ENCODE data around the gene ATP1B2. TPM values are rescaled to one million over a fixed set of nuclear protein-coding genes. Genes with fewer than 3 reads are reported as not detected.

ATP1B2 gene
- total and polyA plus RNA-seq, 9 of the 15 experiments (the other 6 are each of a cell fraction or from before 2014, with no cell fraction given), result 0.23 to 6.0 (median 0.99) TPM

- BruUV-seq (replicated peaks), result TSS peak; percentile 70
- intact Hi-C loops (cut with micrococcal nuclease) (loop anchor here (1.0 to 5.0 kb wide), 3 partner anchors 29 to 101 kb away; partner anchors contain the start of gene DNAH2), in situ Hi-C loops (cut with MboI) (loop anchor here (5.0 kb wide), 1 partner anchor 56 kb away; the partner anchor contains the start of gene SHBG)
- Histone ChIP-seq H3K27me3 (ENCODE audit: control insufficient read depth in 2 of 2, insufficient read depth in 2 of 2, low read length in 2 of 2) (no peaks in the 10 kb centered on the region), H3K4me1 (replicated peaks in 1 of 2; ENCODE audit: control insufficient read depth in 2 of 2, insufficient read depth in 2 of 2, low read length in 2 of 2) (peaks cover 6 to 21% of the 10 kb centered on the region in 2 experiments; a peak in 3 of 5 replicates), H3K9ac (ENCODE audit: insufficient read depth in 1 of 2, low read depth in 2 of 2, low read length in 2 of 2) (peak within 1 kb of the TSS; percentile 95 to 96), H3K9me3 (replicated peaks; ENCODE audit: control insufficient read depth, insufficient read depth, low read depth, low read length) (no peaks in the 10 kb centered on the region), H3K36me3 (ENCODE audit: control insufficient read depth, insufficient read depth, low read length) (peaks cover 26% of the 10 kb centered on the region), H2AFZ (ENCODE audit: low read depth, low read length) (peak within 1 kb of the TSS; percentile 92), H3K4me3 (peak within 1 kb of the TSS; percentile 78), H3K27ac (ENCODE audit: extremely low read depth, low read depth, low read length) (peak within 1 kb of the TSS; percentile 99), H4K20me1 (replicated peaks; ENCODE audit: control insufficient read depth, insufficient read depth, low read length) (no peaks in the 10 kb centered on the region), H3K79me2 (ENCODE audit: control insufficient read depth, insufficient read depth, low read length) (peaks cover 59% of the 10 kb centered on the region), H3K4me2 (ENCODE audit: insufficient read depth, low read length) (peak within 1 kb of the TSS; percentile 99), H3K9me1 (ENCODE audit: control insufficient read depth, insufficient read depth, low read length) (no peaks in the 10 kb centered on the region)
- ChIA-PET CTCF (ENCODE audit: low intra/inter-chr PET ratio) (interaction anchor here (1.1 to 2.7 kb wide), 4 partner anchors 54 to 126 kb away, joined by 3 to 18 read pairs (median 4); partner anchors contain the start of gene SENP3), POLR2A (interaction anchor here (0.6 to 7.3 kb wide), 30 partner anchors 11 to 652 kb away, joined by 3 to 67 read pairs (median 7); partner anchors contain the start of genes ATP1B2, EFNB3, FXR2 and MPDU1)
- FAIRE-seq (peak; percentile 91), DNase-seq (ENCODE audit: extremely low read depth in 1 of 4, low spot score in 3 of 4) (peak; percentile 80 to 97 (median 86)), ATAC-seq (peak; percentile 89)
- WGBS (ENCODE audit: insufficient coverage, low coverage, missing lambda C conversion rate), result 0% methylated on average over 38 of the region's 51 CpGs
- TF ChIP-seq HIVEP1 (CRISPR knock-in tag; IDR thresholded peaks at IDR 0.05), result no peak
- TF ChIP-seq SFPQ (IDR thresholded peaks at IDR 0.05; ENCODE audit: low read depth, low read length), result no peak
- TF ChIP-seq EWSR1 (IDR thresholded peaks at IDR 0.05; ENCODE audit: borderline replicate concordance, low read depth, partially characterized antibody), result no peak
- TF ChIP-seq BCLAF1 (IDR thresholded peaks at IDR 0.05; ENCODE audit: borderline replicate concordance in 1 of 2, control insufficient read depth in 1 of 2, low read depth in 2 of 2, low read length in 1 of 2), result no peak
- no peak for TF ChIP-seq THAP7 (CRISPR knock-in tag; IDR thresholded peaks at IDR 0.05)
- TF ChIP-seq CUX1 (CRISPR knock-in tag; IDR thresholded peaks at IDR 0.05), result no peak
Observed at GRCh38 chr17:7687908-7688807, 37.4 kb downstream of the ATP1B2 start, which contains the start of gene WRAP53. Gene WRAP53 (plus strand): TSS chr17:7688477. CDS start chr17:7688649, 172 bp downstream.
